A549 (cell line): ENCODE results near the gene CYFIP2.

Experiments used
- CHD2 ChIP-seq: fragments of 150-350 bp; IDR thresholded peaks from 2 replicates; pipeline ENCODE4 v1.6.1; 2014; ENCODE audit warnings: low read length; ENCODE audit not compliant: partially characterized antibody
- HOXB5 ChIP-seq: fragments of 250-450 bp; sonication (Bioruptor Pico); IDR thresholded peaks from 2 replicates; pipeline ENCODE4 v1.5.0; 2020; ENCODE audit warnings: mild to moderate bottlenecking, moderate library complexity
- JUN ChIP-seq, 2 experiments: fragments of >200 bp; sonication (Bioruptor Twin); formaldehyde crosslinking; IDR thresholded peaks; 2 replicates in 1 of 2; 3 replicates in 1 of 2; pipeline ENCODE4 v1.6.1; 2016 to 2017
- NFE2L2 ChIP-seq: fragments of 150-350 bp; conservative IDR thresholded peaks from 2 replicates; pipeline ENCODE4 v1.6.1; 2014; ENCODE audit warnings: low read length
- POLR2A ChIP-seq: IDR thresholded peaks from 2 replicates; pipeline ENCODE4 v1.6.1; 2012; ENCODE audit warnings: mild to moderate bottlenecking, low read length
- SREBF2 ChIP-seq: fragments of 450-650 bp; IDR thresholded peaks from 2 replicates; pipeline ENCODE4 v1.6.1; 2014; ENCODE audit warnings: mild to moderate bottlenecking, moderate library complexity
- TF ChIP-seq, protein P1 (sequence below): IDR thresholded peaks from 2 replicates; pipeline ENCODE4 v1.6.1; 2012; ENCODE audit warnings: low read depth, borderline replicate concordance
- TF ChIP-seq, protein P2 (sequence below): fragments of >200 bp; sonication (Bioruptor Twin); formaldehyde crosslinking; IDR thresholded peaks from 3 replicates; pipeline ENCODE4 v1.5.1; 2016
- TF ChIP-seq, protein P3 (sequence below): fragments of 250-450 bp; sonication (Bioruptor Pico); IDR thresholded peaks from 2 replicates; pipeline ENCODE4 v1.5.0; 2021; ENCODE audit warnings: mild to moderate bottlenecking, moderate library complexity, borderline replicate concordance

DNA sequence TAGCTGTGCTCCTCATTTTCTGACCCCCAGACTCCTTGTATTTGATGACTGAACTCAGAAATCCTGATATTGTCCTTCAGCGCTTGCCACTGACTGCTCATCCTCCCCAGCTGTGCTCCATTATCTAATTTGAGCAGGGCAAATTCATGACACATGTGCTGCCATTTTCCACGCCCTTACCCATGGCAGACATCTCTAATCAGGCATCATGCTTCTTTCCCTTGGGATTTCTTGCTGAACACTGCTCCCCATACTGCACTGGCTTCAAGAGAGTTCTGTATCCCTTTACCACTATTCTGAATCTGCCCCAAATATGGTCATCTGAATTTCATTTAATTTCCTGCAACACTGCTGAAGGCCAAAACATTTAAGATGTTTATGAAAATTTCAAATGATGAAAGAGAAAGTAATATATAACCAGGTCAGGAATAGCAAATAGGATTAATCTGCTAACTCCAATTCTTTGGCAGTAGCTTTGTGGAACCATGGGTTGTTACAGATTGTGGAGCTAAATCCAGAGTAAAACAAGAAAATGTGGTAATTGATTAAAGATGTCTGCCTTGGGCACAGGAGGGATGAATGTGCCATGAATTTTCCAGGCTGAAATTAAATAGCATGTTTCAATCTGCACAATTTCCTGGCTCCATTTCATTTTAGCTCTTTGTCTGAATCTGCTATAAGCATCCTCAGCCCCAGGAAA is 93.6 kb downstream of the CYFIP2 start:
- TF ChIP-seq HOXB5, result no peak
- TF ChIP-seq, protein P1, sequence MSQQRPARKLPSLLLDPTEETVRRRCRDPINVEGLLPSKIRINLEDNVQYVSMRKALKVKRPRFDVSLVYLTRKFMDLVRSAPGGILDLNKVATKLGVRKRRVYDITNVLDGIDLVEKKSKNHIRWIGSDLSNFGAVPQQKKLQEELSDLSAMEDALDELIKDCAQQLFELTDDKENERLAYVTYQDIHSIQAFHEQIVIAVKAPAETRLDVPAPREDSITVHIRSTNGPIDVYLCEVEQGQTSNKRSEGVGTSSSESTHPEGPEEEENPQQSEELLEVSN, result no peak
- no peak for TF ChIP-seq SREBF2
- TF ChIP-seq, protein P2, sequence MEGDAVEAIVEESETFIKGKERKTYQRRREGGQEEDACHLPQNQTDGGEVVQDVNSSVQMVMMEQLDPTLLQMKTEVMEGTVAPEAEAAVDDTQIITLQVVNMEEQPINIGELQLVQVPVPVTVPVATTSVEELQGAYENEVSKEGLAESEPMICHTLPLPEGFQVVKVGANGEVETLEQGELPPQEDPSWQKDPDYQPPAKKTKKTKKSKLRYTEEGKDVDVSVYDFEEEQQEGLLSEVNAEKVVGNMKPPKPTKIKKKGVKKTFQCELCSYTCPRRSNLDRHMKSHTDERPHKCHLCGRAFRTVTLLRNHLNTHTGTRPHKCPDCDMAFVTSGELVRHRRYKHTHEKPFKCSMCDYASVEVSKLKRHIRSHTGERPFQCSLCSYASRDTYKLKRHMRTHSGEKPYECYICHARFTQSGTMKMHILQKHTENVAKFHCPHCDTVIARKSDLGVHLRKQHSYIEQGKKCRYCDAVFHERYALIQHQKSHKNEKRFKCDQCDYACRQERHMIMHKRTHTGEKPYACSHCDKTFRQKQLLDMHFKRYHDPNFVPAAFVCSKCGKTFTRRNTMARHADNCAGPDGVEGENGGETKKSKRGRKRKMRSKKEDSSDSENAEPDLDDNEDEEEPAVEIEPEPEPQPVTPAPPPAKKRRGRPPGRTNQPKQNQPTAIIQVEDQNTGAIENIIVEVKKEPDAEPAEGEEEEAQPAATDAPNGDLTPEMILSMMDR, result no peak
- no peak for TF ChIP-seq POLR2A
- TF ChIP-seq JUN (IDR thresholded peaks at IDR 0.05), result no peak
- TF ChIP-seq, protein P3, sequence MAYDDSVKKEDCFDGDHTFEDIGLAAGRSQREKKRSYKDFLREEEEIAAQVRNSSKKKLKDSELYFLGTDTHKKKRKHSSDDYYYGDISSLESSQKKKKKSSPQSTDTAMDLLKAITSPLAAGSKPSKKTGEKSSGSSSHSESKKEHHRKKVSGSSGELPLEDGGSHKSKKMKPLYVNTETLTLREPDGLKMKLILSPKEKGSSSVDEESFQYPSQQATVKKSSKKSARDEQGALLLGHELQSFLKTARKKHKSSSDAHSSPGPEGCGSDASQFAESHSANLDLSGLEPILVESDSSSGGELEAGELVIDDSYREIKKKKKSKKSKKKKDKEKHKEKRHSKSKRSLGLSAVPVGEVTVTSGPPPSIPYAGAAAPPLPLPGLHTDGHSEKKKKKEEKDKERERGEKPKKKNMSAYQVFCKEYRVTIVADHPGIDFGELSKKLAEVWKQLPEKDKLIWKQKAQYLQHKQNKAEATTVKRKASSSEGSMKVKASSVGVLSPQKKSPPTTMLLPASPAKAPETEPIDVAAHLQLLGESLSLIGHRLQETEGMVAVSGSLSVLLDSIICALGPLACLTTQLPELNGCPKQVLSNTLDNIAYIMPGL, result no peak
- no peak for TF ChIP-seq CHD2
- TF ChIP-seq NFE2L2, result no peak
